IPS DF 6.9 (cell line): ENCODE measurements around the gene C19orf85.
"Not testable (repeated sequence)": the region's sequence is repeated elsewhere in the genome, so short reads cannot be mapped to it uniquely, and the experiment has no call there.

Experiments used
- DNase-seq: peaks from one replicate; pipeline ENCODE4 v3.0.0-alpha.2; 2013; ENCODE audit warnings: low read depth, low spot score
- H3K27ac ChIP-seq: one replicate; pipeline ENCODE4 v1.5.1; 2013; ENCODE audit warnings: low read length, control low read depth
- H3K27me3 ChIP-seq: 2 replicates; pipeline ENCODE4 v1.6.1; 2013; ENCODE audit warnings: mild to moderate bottlenecking, low read length; ENCODE audit not compliant: control insufficient read depth, insufficient read depth
- H3K36me3 ChIP-seq: 2 replicates; pipeline ENCODE4 v1.6.1; 2013; ENCODE audit warnings: low read length; ENCODE audit not compliant: control insufficient read depth, insufficient read depth
- H3K4me1 ChIP-seq: 2 replicates; pipeline ENCODE4 v1.6.1; 2013; ENCODE audit warnings: low read length; ENCODE audit not compliant: control insufficient read depth, insufficient read depth
- H3K4me3 ChIP-seq: 2 replicates; pipeline ENCODE4 v1.5.1; 2013; ENCODE audit warnings: mild to moderate bottlenecking, low read length
- H3K9me3 ChIP-seq: 2 replicates; pipeline ENCODE4 v1.6.1; 2013; ENCODE audit warnings: low read length, inconsistent platforms; ENCODE audit not compliant: control insufficient read depth, insufficient read depth
- WGBS: extraction: QIAGEN DNeasy Blood & Tissue Kit; methylation state at CpG from one replicate; pipeline ENCODE4 v1.1.7; 2013; ENCODE audit warnings: mixed read lengths, missing lambda C conversion rate; ENCODE audit not compliant: insufficient read length, insufficient coverage; 5-methylcytosine and 5-hydroxymethylcytosine counted together

C19orf85 gene

GRCh38 chr19:55455576-55456235 lies 8.8 kb downstream of the C19orf85 start:
- H3K36me3 ChIP-seq, result no peaks in the 10 kb centered on the region
- no peaks in the 10 kb centered on the region for H3K9me3 ChIP-seq
- H3K27me3 ChIP-seq, result peaks cover 7% of the 10 kb centered on the region
- no peak overlapping the region for H3K4me3 ChIP-seq
- peaks cover 5% of the 10 kb centered on the region; the same call in 1 of the 2 replicates for H3K4me1 ChIP-seq
- no peak overlapping the region for H3K27ac ChIP-seq
- no peak for DNase-seq
- WGBS, result no CpG with 5 or more reads among the region's 11 CpGs

GRCh38 chr19:55454787-55455243 lies 9.7 kb downstream of the C19orf85 start:
- peaks cover 5% of the 10 kb centered on the region; the same call in 1 of the 2 replicates for H3K4me1 ChIP-seq
- H3K27ac ChIP-seq, result no peak overlapping the region
- no peak for DNase-seq
- no peaks in the 10 kb centered on the region for H3K36me3 ChIP-seq
- no CpG with 5 or more reads among the region's 14 CpGs for WGBS
- no peaks in the 10 kb centered on the region for H3K9me3 ChIP-seq
- H3K4me3 ChIP-seq, result no peak overlapping the region
- peaks cover 11% of the 10 kb centered on the region for H3K27me3 ChIP-seq

- WGBS, result no CpG with 5 or more reads among the region's 12 CpGs
- H3K9me3 ChIP-seq, result no peaks in the 10 kb centered on the region
- H3K4me3 ChIP-seq, result no peak overlapping the region
- no peak for DNase-seq
- no peak overlapping the region for H3K27ac ChIP-seq
- no peaks in the 10 kb centered on the region for H3K36me3 ChIP-seq
- peaks cover 5% of the 10 kb centered on the region; the same call in 1 of the 2 replicates for H3K4me1 ChIP-seq
- H3K27me3 ChIP-seq, result peaks cover 16% of the 10 kb centered on the region
These were observed 10.9 kb downstream of the C19orf85 start for GRCh38 chr19:55453511-55454260.

GRCh38 chr19:55452749-55453346 lies 11.7 kb downstream of the C19orf85 start:
- DNase-seq, result no peak
- peak overlapping the region; percentile 38; the same call in 1 of the 2 replicates for H3K4me3 ChIP-seq
- no peaks in the 10 kb centered on the region for H3K36me3 ChIP-seq
- H3K9me3 ChIP-seq, result no peaks in the 10 kb centered on the region
- H3K27me3 ChIP-seq, result peaks cover 17% of the 10 kb centered on the region
- peaks cover 3% of the 10 kb centered on the region; the same call in 1 of the 2 replicates for H3K4me1 ChIP-seq
- H3K27ac ChIP-seq, result no peak overlapping the region
- no CpG with 5 or more reads among the region's 34 CpGs for WGBS

- no peak overlapping the region for H3K27ac ChIP-seq
- no peaks in the 10 kb centered on the region for H3K36me3 ChIP-seq
- DNase-seq, result no peak
- H3K4me3 ChIP-seq, result peak overlapping the region; percentile 38; the same call in 1 of the 2 replicates
- peaks cover 3% of the 10 kb centered on the region; the same call in 1 of the 2 replicates for H3K4me1 ChIP-seq
- H3K9me3 ChIP-seq, result no peaks in the 10 kb centered on the region
- H3K27me3 ChIP-seq, result peaks cover 22% of the 10 kb centered on the region
- WGBS, result no CpG with 5 or more reads among the region's 57 CpGs
These were observed 12.4 kb downstream of the C19orf85 start for GRCh38 chr19:55451965-55452748.

- no CpG with 5 or more reads among the region's 80 CpGs for WGBS
- no peaks in the 10 kb centered on the region for H3K36me3 ChIP-seq
- no peak overlapping the region for H3K27ac ChIP-seq
- H3K4me3 ChIP-seq, result peak overlapping the region; percentile 37; the same call in 1 of the 2 replicates
- no peaks in the 10 kb centered on the region for H3K9me3 ChIP-seq
- DNase-seq, result no peak
- peaks cover 25% of the 10 kb centered on the region for H3K27me3 ChIP-seq
- H3K4me1 ChIP-seq, result peaks cover 3% of the 10 kb centered on the region; the same call in 1 of the 2 replicates
These were observed 13.2 kb downstream of the C19orf85 start for GRCh38 chr19:55451163-55451964.

- WGBS, result no CpG with 5 or more reads among the region's 16 CpGs
- no peak for DNase-seq
- H3K27ac ChIP-seq, result no peak overlapping the region
- peaks cover 3% of the 10 kb centered on the region; the same call in 1 of the 2 replicates for H3K4me1 ChIP-seq
- no peaks in the 10 kb centered on the region for H3K36me3 ChIP-seq
- H3K9me3 ChIP-seq, result no peaks in the 10 kb centered on the region
- H3K27me3 ChIP-seq, result peaks cover 35% of the 10 kb centered on the region
- no peak overlapping the region for H3K4me3 ChIP-seq
These were observed 15.1 kb downstream of the C19orf85 start for GRCh38 chr19:55449469-55449868.

GRCh38 chr19:55448175-55448490 lies 16.4 kb downstream of the C19orf85 start:
- peaks cover 47% of the 10 kb centered on the region for H3K27me3 ChIP-seq
- not testable (repeated sequence) for DNase-seq, H3K9me3 ChIP-seq, H3K27ac ChIP-seq, H3K4me1 ChIP-seq, H3K4me3 ChIP-seq, H3K36me3 ChIP-seq
- WGBS, result 100% methylated on average over 1 of the region's 5 CpGs

- WGBS, result 100% methylated on average over 2 of the region's 16 CpGs
- DNase-seq, result no peak
- Histone ChIP-seq H3K36me3 (no peaks in the 10 kb centered on the region), H3K4me1 (peaks cover 2% of the 10 kb centered on the region; the same call in 1 of the 2 replicates), H3K4me3 (no peak overlapping the region), H3K27me3 (peaks cover 50% of the 10 kb centered on the region), H3K27ac (no peak overlapping the region), H3K9me3 (no peaks in the 10 kb centered on the region)
These were observed 17.0 kb downstream of the C19orf85 start for GRCh38 chr19:55447421-55448174.
